Astrocyte of the cerebellum (primary cell): ENCODE data around the gene CLCN6.

Experiments
- DNase-seq: peaks from one replicate; pipeline ENCODE4 v3.0.0-alpha.2; 2011; ENCODE audit warnings: low read depth
- H3K4me3 ChIP-seq: 2 replicates; pipeline ENCODE4 v1.5.1; 2011; ENCODE audit warnings: mild to moderate bottlenecking, low read depth, low read length, moderate library complexity
- CTCF ChIP-seq: IDR thresholded peaks from 2 replicates; pipeline ENCODE4 v1.5.1; 2012; ENCODE audit warnings: low read length, low read depth, moderate library complexity, mild to moderate bottlenecking; ENCODE audit errors: missing control alignments
- in situ Hi-C: cut with HindIII; loops from 2 replicates; pipeline ENCODE4 v1.10.0; 2017; ENCODE audit warnings: low sequenced_read_pairs

CLCN6 gene

GRCh38 chr1:11880181-11880575, 74.2 kb downstream of the CLCN6 start:
- in situ Hi-C loops = no loop called here
- no peak overlapping the region for H3K4me3 ChIP-seq
- no peak for TF ChIP-seq CTCF
- DNase-seq = no peak

DNA sequence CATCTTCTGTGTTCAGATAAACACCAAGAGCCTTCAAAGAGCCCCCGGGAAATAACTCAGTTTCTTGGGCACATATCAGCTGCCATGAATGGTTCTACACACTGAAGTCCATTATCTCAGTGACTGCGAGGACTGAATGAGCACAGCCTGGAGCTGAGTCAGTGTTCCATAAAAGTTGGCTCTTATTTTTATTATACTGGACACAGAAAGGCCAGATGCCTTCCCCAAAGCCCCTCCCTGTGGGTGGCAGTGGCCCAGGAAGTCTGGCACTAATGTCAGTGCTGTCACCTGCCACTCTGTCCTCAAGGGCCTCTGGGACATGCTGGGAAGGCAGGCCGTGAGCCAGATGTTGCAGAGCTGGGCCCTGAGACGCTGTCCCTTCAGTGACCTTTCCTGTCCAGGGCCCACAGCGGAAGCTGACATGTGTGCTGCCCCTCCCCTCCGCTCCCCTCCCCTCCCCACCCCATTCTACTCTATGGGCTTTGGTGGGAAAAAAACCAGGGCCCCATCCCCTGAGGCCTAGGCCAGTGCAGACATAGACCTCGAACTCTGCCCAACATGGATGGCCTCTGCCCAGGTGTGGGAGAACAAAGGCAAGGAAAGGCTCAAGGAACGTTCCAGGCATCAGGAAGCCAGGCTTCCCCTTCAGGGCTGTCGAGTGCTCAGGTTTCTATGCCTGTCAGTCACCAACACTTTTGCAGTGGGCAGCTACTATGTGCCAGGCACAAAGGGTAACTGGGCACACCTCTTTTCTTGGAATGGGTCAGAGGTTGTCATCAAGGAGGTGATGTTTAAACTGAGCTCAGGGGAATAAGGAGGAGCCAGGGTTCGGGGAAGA, 75.1 kb downstream of the CLCN6 start:
- in situ Hi-C loops = no loop called here
- DNase-seq = no peak
- no peak for TF ChIP-seq CTCF
- H3K4me3 ChIP-seq = no peak overlapping the region

- DNase-seq = no peak
- in situ Hi-C loops = no loop called here
- no peak overlapping the region for H3K4me3 ChIP-seq
- no peak for TF ChIP-seq CTCF
These were observed 75.9 kb downstream of the CLCN6 start for GRCh38 chr1:11881749-11882441.

GRCh38 chr1:11882814-11883538, 77.0 kb downstream of the CLCN6 start:
- in situ Hi-C loops = no loop called here
- DNase-seq = no peak
- no peak overlapping the region for H3K4me3 ChIP-seq
- TF ChIP-seq CTCF = no peak

- TF ChIP-seq CTCF = no peak
- in situ Hi-C loops = no loop called here
- no peak overlapping the region for H3K4me3 ChIP-seq
- no peak for DNase-seq
These were observed 79.9 kb downstream of the CLCN6 start for GRCh38 chr1:11885916-11886315.

- in situ Hi-C loops = no loop called here
- DNase-seq = no peak
- no peak for TF ChIP-seq CTCF
- H3K4me3 ChIP-seq = no peak overlapping the region
These were observed 81.1 kb downstream of the CLCN6 start for GRCh38 chr1:11886986-11887665.
